A549 (cell line): Measurements from ENCODE around the gene TFF1.

ENCODE experiments used
- CTCF ChIP-seq: fragments of >200 bp; sonication (Bioruptor Twin); formaldehyde crosslinking; IDR thresholded peaks from 3 replicates; pipeline ENCODE4 v1.5.1; 2016
- EP300 ChIP-seq, 2 experiments: fragments of >200 bp; sonication (Bioruptor Twin); formaldehyde crosslinking; IDR thresholded peaks; 2 replicates in 1 of 2; 3 replicates in 1 of 2; pipeline ENCODE4 v1.6.1; 2016 to 2017
- NPAS2 ChIP-seq: fragments of 250-450 bp; sonication (Bioruptor Pico); IDR thresholded peaks from 2 replicates; pipeline ENCODE4 v1.8.0; 2022; ENCODE audit warnings: mild to moderate bottlenecking, moderate library complexity, borderline replicate concordance
- REST ChIP-seq: fragments of 200-600 bp; sonication (generic); IDR thresholded peaks from 2 replicates; pipeline ENCODE4 v1.6.1; 2016; ENCODE audit warnings: antibody characterized with exemption, mild to moderate bottlenecking, moderate library complexity
- RFX5 ChIP-seq: fragments of 450-650 bp; IDR thresholded peaks from 2 replicates; pipeline ENCODE4 v1.7.1; 2014; ENCODE audit warnings: antibody characterized with exemption, mild to moderate bottlenecking, moderate library complexity
- SREBF2 ChIP-seq: fragments of 450-650 bp; IDR thresholded peaks from 2 replicates; pipeline ENCODE4 v1.6.1; 2014; ENCODE audit warnings: mild to moderate bottlenecking, moderate library complexity

DNA sequence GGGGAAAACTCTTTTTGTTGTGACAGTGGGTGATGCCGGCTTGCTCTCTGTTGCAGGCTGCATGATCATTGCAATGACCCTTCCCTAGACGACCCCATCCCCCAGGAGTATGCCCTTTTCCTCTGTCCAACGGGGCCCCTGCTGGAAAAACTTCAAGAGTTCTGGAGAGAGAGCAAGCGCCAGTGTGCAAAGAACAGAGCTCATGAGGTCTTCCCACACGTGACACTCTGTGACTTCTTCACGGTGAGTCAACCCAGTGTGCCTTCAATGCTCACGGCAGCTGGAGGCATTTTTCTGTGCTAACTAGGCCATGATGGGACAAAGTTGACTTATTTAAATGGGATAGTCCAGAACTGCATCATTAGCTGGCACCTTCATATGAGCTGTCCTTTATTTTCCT, 43.0 kb upstream of the TFF1 start:
- TF ChIP-seq REST (no peak), CTCF (no peak), SREBF2 (no peak), RFX5 (no peak), EP300 (IDR thresholded peaks at IDR 0.05) (no peak), NPAS2 (CRISPR knock-in tag) (no peak)
